GM12892 (cell line): ENCODE data around the gene ABHD2.

Experiments
- POLR2A ChIP-seq: IDR thresholded peaks from 2 replicates; pipeline ENCODE4 v1.6.1; 2011; ENCODE audit warnings: low read depth, low read length, control low read depth
- POLR2AphosphoS5 ChIP-seq: IDR thresholded peaks from 2 replicates; pipeline ENCODE4 v1.6.1; 2011; ENCODE audit warnings: low read depth, low read length, control low read depth

DNA sequence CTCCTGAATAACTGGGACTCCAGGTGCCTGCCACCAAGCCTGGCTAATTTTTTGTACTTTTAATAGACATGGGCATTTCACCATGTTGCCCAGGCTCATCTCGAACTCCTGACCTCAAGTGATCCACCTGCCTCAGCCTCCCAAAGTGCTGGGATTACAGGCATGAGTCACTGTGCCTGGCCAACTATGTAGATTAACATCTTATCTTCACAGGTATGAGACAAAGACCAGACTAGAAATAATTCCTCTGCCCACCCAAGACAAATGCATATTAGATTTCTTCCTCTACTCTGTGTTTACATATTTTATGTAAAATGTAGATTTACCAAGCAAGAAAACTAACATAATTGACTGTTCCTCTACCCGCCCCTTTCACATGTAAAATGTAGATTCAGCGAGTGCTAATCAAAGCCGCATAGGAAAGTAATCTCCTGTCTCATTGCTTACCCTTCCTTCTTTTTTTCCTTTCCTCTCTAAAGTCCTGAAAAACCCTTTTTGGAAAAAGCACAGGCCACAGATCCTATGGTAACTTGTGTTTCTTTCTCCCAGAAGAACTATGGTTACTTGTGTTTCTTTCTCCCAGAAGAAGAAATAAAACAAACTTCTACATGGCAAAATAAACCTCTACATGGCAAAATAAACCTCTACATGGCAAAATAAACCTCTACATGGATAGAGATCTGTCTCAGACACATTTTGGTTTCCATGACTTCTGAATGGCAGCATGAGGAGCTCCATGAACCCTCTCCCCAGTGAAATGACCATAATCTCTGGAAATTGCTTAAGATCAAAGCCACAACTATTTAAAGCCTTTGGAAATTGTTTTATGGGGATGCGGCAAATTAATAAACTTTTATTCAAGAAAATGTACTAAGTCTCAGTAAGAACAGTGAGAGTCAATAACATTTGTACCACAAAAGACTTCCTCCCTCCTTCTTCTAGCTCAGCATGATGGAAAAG is 9.1 kb upstream of the ABHD2 start:
- TF ChIP-seq POLR2A (no peak), POLR2AphosphoS5 (no peak)
